ENCODE results near the gene RNF8. TPM values are rescaled to one million over a fixed set of nuclear protein-coding genes. Genes with fewer than 3 reads are reported as not detected.

Gene RNF8
- total and polyA plus RNA-seq, 9 of the 15 experiments (the other 6 are each of a cell fraction or from before 2014, with no cell fraction given) = 10.6 to 47.0 (median 37.5) TPM

DNA sequence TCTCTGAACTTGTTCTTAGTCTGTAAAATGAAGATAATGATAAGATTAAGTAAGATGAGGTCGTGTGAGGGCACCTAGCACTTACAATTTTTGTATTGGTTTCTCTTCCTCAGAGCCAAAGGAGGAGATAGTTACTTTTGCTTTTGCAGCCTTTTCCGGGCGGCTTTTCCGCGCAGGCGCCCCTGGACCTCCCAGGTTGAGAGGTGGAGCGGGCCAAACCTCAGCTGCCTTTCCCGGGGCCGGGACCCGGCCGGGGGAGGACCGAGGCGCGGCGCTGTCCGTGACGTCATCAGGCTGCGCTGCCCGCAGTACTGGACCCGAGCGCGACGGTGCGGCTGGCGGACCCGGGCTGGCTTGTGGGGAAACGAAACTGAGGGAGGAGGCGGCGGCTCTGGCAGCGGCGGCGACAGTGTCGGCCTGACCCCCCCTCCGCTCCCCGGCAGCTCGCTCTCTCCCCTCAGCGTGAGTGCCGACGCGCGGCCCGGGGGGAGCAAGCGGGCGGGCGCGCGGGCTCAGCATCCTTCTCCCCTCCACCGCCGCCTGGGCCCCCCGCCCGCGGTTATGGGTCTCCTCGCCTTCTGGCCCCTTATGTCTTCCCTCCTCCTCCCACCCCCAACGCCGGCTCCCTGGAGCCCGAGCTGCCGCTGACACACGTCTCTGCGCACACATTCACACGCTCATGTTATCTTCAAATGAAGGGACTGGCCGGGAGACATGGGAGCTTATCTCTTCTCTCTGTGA is 79.3 kb downstream of the RNF8 start, which contains the start of gene CMTR1 (continued):
- TF ChIP-seq ADNP (tag; IDR thresholded peaks at IDR 0.05) (no peak), NONO (IDR thresholded peaks at IDR 0.05; ENCODE audit: low read depth in 2 of 2, low read length in 1 of 2) (no peak; a peak in 2 of 4 replicates), ZNF518B (CRISPR knock-in tag; IDR thresholded peaks at IDR 0.05) (no peak), ZNF717 (CRISPR knock-in tag; IDR thresholded peaks at IDR 0.05) (no peak), ETV1 (tag; conservative IDR thresholded peaks at IDR 0.05; ENCODE audit: low read depth) (no peak), GABPB2 (CRISPR knock-in tag; conservative IDR thresholded peaks at IDR 0.05) (0 out of 2 replicates have a peak, but pooled peaks have one; percentile 46), NFIC (IDR thresholded peaks at IDR 0.05) (peak; percentile 51), NFE2L1 (tag; IDR thresholded peaks at IDR 0.05; ENCODE audit: borderline replicate concordance, low read depth) (no peak), HMG20A (CRISPR knock-in tag; conservative IDR thresholded peaks at IDR 0.05) (no peak), ZNF551 (CRISPR knock-in tag; IDR thresholded peaks at IDR 0.05) (no peak), BMI1 (IDR thresholded peaks at IDR 0.05; ENCODE audit: low read length) (no peak), ZNF146 (CRISPR knock-in tag; IDR thresholded peaks at IDR 0.05; ENCODE audit: unreplicated experiment) (no peak), ZNF695 (CRISPR knock-in tag; IDR thresholded peaks at IDR 0.05) (no peak), CUX1 (CRISPR knock-in tag; IDR thresholded peaks at IDR 0.05) (no peak), ZNF589 (CRISPR knock-in tag; IDR thresholded peaks at IDR 0.05; ENCODE audit: low read depth) (no peak), E2F3 (CRISPR knock-in tag; IDR thresholded peaks at IDR 0.05) (peak; percentile 80)
- TF ChIP-seq, protein P1, sequence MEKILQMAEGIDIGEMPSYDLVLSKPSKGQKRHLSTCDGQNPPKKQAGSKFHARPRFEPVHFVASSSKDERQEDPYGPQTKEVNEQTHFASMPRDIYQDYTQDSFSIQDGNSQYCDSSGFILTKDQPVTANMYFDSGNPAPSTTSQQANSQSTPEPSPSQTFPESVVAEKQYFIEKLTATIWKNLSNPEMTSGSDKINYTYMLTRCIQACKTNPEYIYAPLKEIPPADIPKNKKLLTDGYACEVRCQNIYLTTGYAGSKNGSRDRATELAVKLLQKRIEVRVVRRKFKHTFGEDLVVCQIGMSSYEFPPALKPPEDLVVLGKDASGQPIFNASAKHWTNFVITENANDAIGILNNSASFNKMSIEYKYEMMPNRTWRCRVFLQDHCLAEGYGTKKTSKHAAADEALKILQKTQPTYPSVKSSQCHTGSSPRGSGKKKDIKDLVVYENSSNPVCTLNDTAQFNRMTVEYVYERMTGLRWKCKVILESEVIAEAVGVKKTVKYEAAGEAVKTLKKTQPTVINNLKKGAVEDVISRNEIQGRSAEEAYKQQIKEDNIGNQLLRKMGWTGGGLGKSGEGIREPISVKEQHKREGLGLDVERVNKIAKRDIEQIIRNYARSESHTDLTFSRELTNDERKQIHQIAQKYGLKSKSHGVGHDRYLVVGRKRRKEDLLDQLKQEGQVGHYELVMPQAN (IDR thresholded peaks at IDR 0.05; ENCODE audit: borderline replicate concordance) = peak; percentile 83
